ENCODE results near the gene KY. TPM values are rescaled to one million over a fixed set of nuclear protein-coding genes. Genes with fewer than 3 reads are reported as not detected.

The KY gene
- total RNA-seq, 1 experiment from 2014 or later: not detected

DNA sequence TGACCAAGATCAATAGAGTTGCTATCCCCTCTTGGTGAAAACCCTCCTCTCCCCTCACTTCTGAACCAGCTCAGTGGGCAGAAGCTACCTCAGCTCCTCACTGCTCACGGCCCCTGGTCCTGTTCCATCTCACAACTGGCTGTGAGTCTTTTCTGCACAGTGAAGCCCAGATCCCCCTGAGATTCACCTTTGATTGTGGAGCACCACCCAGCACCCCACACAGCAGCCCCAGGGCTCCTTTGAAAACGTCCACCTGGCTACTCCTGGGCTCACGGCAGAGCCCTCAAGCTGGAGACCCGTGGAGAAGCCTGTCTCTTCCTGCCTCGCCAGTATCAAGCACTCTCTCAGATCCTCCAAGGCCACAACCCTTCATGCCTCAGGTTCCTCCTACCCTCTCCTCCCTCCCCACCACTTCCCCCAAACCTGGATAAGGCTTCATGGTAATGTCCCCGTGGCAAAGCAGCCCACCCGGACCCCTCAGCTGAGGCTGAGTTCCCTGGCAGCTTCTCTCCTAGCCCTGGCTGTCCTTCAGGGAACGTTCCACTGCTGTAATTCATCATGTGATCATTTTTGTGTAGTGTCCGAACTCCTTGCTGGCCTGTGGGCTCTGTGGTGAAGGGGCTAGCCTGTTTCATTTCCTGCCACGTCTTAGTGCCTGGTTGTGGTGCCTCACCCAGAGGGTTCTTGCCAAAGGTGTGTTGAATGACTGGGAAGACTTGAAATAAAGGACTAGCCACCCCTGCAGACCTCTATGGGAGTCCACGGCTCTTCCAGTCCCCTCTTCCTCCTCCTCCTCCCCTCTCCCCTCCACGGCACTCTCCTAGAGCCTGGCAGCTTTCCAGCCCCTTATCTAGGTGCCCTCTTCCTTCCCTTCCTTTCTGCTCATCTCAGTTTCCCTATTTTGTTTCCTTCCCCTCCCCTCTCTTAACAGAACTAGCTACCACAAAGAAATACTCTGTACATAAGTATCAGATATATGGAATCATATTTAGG lies 44.5 kb downstream of the KY start:
- intact Hi-C loops (cut with micrococcal nuclease; ENCODE audit: unreplicated experiment): loop anchor here (10.0 kb wide), 1 partner anchor 898 kb away; no protein-coding TSS in a partner anchor
- Histone ChIP-seq H3K27me3 (ENCODE audit: control insufficient read depth, insufficient read depth, low read length) (peaks cover 3% of the 10 kb centered on the region), H3K4me3 (ENCODE audit: low read depth in 2 of 2, low read length in 2 of 2) (no peak overlapping the region), H3K36me3 (ENCODE audit: control insufficient read depth, insufficient read depth, low read length) (no peaks in the 10 kb centered on the region), H3K4me1 (ENCODE audit: control insufficient read depth, insufficient read depth, low read length) (no peaks in the 10 kb centered on the region), H3K9me3 (ENCODE audit: control insufficient read depth, insufficient read depth, low read depth, low read length) (no peaks in the 10 kb centered on the region), H3K27ac (ENCODE audit: low read length) (no peak overlapping the region)
- ChIA-PET POLR2A (no interaction called here), CTCF (no interaction called here)
- no peak for ATAC-seq
- in situ Hi-C loops (cut with HindIII; ENCODE audit: low pct_unique_long_range_greater_than_20kb, low sequenced_read_pairs): no loop called here
- no TSS peak for BruUV-seq (replicated peaks)
- DNase-seq (ENCODE audit: low read depth, low spot score): no peak
- TF ChIP-seq SIN3A (IDR thresholded peaks at IDR 0.05; ENCODE audit: borderline replicate concordance, insufficient read depth, low read depth, low read length): no peak
- TF ChIP-seq, protein P1, sequence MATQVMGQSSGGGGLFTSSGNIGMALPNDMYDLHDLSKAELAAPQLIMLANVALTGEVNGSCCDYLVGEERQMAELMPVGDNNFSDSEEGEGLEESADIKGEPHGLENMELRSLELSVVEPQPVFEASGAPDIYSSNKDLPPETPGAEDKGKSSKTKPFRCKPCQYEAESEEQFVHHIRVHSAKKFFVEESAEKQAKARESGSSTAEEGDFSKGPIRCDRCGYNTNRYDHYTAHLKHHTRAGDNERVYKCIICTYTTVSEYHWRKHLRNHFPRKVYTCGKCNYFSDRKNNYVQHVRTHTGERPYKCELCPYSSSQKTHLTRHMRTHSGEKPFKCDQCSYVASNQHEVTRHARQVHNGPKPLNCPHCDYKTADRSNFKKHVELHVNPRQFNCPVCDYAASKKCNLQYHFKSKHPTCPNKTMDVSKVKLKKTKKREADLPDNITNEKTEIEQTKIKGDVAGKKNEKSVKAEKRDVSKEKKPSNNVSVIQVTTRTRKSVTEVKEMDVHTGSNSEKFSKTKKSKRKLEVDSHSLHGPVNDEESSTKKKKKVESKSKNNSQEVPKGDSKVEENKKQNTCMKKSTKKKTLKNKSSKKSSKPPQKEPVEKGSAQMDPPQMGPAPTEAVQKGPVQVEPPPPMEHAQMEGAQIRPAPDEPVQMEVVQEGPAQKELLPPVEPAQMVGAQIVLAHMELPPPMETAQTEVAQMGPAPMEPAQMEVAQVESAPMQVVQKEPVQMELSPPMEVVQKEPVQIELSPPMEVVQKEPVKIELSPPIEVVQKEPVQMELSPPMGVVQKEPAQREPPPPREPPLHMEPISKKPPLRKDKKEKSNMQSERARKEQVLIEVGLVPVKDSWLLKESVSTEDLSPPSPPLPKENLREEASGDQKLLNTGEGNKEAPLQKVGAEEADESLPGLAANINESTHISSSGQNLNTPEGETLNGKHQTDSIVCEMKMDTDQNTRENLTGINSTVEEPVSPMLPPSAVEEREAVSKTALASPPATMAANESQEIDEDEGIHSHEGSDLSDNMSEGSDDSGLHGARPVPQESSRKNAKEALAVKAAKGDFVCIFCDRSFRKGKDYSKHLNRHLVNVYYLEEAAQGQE (IDR thresholded peaks at IDR 0.05; ENCODE audit: insufficient read depth in 1 of 2, low read depth in 2 of 2, low read length in 1 of 2): no peak
- TF ChIP-seq TCF7L2 (IDR thresholded peaks at IDR 0.05; ENCODE audit: low read depth, low read length): no peak
- no peak for TF ChIP-seq POLR2AphosphoS5 (IDR thresholded peaks at IDR 0.05; ENCODE audit: low read depth, low read length)
- TF ChIP-seq, protein P2, sequence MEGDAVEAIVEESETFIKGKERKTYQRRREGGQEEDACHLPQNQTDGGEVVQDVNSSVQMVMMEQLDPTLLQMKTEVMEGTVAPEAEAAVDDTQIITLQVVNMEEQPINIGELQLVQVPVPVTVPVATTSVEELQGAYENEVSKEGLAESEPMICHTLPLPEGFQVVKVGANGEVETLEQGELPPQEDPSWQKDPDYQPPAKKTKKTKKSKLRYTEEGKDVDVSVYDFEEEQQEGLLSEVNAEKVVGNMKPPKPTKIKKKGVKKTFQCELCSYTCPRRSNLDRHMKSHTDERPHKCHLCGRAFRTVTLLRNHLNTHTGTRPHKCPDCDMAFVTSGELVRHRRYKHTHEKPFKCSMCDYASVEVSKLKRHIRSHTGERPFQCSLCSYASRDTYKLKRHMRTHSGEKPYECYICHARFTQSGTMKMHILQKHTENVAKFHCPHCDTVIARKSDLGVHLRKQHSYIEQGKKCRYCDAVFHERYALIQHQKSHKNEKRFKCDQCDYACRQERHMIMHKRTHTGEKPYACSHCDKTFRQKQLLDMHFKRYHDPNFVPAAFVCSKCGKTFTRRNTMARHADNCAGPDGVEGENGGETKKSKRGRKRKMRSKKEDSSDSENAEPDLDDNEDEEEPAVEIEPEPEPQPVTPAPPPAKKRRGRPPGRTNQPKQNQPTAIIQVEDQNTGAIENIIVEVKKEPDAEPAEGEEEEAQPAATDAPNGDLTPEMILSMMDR (IDR thresholded peaks at IDR 0.05): no peak

DNA sequence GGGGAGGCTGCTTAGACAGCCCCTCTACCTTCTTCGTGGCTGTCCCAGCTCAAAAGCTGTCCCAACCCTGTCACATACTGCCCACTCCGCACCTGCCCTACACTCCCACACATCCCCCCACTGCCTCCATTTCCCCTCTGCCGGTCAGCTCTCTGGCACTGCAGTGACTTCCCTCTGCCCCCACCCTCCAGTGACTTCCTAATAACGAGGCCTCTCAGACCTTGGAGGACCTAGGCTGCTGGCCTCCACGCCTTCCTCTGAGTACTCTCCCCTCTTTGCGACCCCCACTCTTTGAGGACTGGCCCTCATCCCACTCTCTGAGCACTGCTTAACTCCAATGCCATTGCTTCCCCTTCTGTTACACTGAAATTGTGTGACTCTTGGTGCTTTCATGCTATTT lies 45.3 kb downstream of the KY start:
- no peak for DNase-seq (ENCODE audit: low read depth, low spot score)
- H3K27me3 ChIP-seq (ENCODE audit: control insufficient read depth, insufficient read depth, low read length): peaks cover 3% of the 10 kb centered on the region
- no peak for ATAC-seq
- POLR2A ChIA-PET: no interaction called here
- BruUV-seq (replicated peaks): no TSS peak
- CTCF ChIA-PET: no interaction called here
- intact Hi-C loops (cut with micrococcal nuclease; ENCODE audit: unreplicated experiment): loop anchor here (10.0 kb wide), 1 partner anchor 899 kb away; no protein-coding TSS in a partner anchor
- H3K9me3 ChIP-seq (ENCODE audit: control insufficient read depth, insufficient read depth, low read depth, low read length): no peaks in the 10 kb centered on the region
- no peak overlapping the region for H3K27ac ChIP-seq (ENCODE audit: low read length)
- no peaks in the 10 kb centered on the region for H3K36me3 ChIP-seq (ENCODE audit: control insufficient read depth, insufficient read depth, low read length)
- H3K4me3 ChIP-seq (ENCODE audit: low read depth in 2 of 2, low read length in 2 of 2): no peak overlapping the region
- no peaks in the 10 kb centered on the region; the same call in 1 of the 2 replicates for H3K4me1 ChIP-seq (ENCODE audit: control insufficient read depth, insufficient read depth, low read length)
- TF ChIP-seq, protein P2 (IDR thresholded peaks at IDR 0.05): no peak
- TF ChIP-seq SIN3A (IDR thresholded peaks at IDR 0.05; ENCODE audit: borderline replicate concordance, insufficient read depth, low read depth, low read length) (no peak), POLR2AphosphoS5 (IDR thresholded peaks at IDR 0.05; ENCODE audit: low read depth, low read length) (no peak), TCF7L2 (IDR thresholded peaks at IDR 0.05; ENCODE audit: low read depth, low read length) (no peak)
- TF ChIP-seq, protein P1 (IDR thresholded peaks at IDR 0.05; ENCODE audit: insufficient read depth in 1 of 2, low read depth in 2 of 2, low read length in 1 of 2): no peak
- in situ Hi-C loops (cut with HindIII; ENCODE audit: low pct_unique_long_range_greater_than_20kb, low sequenced_read_pairs): no loop called here

Data from Panc1 (cell line).